Thoracic aorta endothelial cell (primary cell): ENCODE data around the gene ANGPTL8. TPM values are rescaled to one million over a fixed set of nuclear protein-coding genes. Genes with fewer than 3 reads are reported as not detected.

Source experiments
- total RNA-seq: library from RNA; depleted of rRNA; stranded (reverse); fragments of >200 nt; gene quantifications from 2 replicates; pipeline ENCODE4 v1.2.3, GENCODE V29; 2012

ANGPTL8 gene, protein sequence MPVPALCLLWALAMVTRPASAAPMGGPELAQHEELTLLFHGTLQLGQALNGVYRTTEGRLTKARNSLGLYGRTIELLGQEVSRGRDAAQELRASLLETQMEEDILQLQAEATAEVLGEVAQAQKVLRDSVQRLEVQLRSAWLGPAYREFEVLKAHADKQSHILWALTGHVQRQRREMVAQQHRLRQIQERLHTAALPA
- not detected in 2 replicates for total RNA-seq

GRCh38 chr19:11239377-11240000 lies at the start of gene ANGPTL8:
Gene ANGPTL8 (plus strand): TSS chr19:11239619. CDS start chr19:11239638, 19 bp downstream.

DNA sequence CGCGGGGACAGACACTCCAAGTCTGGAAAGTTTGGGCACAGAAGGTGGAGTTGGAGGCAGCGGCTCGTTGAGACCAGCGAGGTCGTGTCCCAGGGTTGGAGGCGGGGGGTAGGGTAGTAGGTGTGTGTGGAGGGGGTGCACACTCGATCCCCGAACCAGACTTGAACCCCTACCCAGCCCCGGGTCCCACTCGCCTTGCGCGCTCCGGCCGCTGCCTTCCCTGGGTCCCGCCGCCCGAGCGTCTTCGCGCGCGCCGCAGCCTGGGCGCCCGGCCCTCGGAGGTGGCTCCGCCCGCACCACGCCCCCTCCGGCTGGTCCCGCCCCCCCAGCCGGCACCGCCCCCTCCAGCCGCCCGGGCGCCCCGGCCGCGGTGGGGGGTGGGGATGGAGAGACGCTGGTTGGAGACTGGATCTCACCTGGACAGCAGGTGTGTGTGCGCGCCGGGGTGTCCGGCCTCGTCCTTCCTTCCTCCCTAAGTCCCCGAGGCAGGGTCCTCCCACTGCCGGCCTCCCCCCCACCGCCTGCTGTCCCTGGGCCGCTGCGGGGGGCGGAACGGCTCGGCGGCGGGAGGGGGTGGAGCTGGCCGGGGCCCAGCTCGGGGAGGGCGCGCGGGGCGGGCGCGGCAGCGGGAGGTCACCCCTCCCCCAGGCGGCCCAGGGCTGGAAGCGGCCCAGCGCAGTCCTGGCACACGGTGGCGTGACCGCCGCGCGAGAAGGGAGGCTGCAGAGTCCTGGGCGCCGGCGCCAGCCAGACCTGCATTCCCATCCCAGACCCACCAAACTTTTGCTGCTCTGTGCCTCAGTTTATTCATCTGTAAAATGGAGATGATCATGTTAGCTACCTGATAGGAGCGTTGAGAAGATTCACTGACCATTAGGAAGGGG lies 41.9 kb upstream of the ANGPTL8 start, which contains the start of gene KANK2:
Gene KANK2, minus strand, starts transcription at position 255 of the 884 bp plus-strand sequence. CDS start 3,034 bp downstream, outside the sequence.

GRCh38 chr19:11261971-11262839 lies 22.8 kb downstream of the ANGPTL8 start, which contains the start of gene DOCK6:
Gene DOCK6 (minus strand): TSS chr19:11262524. CDS start chr19:11262440, 84 bp downstream.

Other genes starting within 250 kb of the ANGPTL8 start
- 93.1 and 179 TPM in 2 replicates for gene LDLR, start 150.2 kb upstream of the ANGPTL8 start, total RNA-seq
- 53.2 and 79.5 TPM in 2 replicates for gene SPC24, start 83.8 kb upstream of the ANGPTL8 start, total RNA-seq
- gene KANK2, start 42.1 kb upstream of the ANGPTL8 start, total RNA-seq: 53.1 and 70.1 TPM in 2 replicates
- gene DOCK6, start 22.9 kb downstream of the ANGPTL8 start, total RNA-seq: 113 and 160 TPM in 2 replicates
- not detected in 2 replicates for gene TSPAN16, start 56.5 kb downstream of the ANGPTL8 start, total RNA-seq
- 44.4 and 51.0 TPM in 2 replicates for gene RAB3D, start 100.0 kb downstream of the ANGPTL8 start, total RNA-seq
- gene TMEM205, start 106.6 kb downstream of the ANGPTL8 start, total RNA-seq: 97.9 and 112 TPM in 2 replicates
- 7.6 and 9.6 TPM in 2 replicates for gene CCDC159, start 106.9 kb downstream of the ANGPTL8 start, total RNA-seq
- gene PLPPR2, start 115.8 kb downstream of the ANGPTL8 start, total RNA-seq: 10.0 and 11.3 TPM in 2 replicates
- 0.80 and 1.2 TPM in 2 replicates for gene SWSAP1, start 135.0 kb downstream of the ANGPTL8 start, total RNA-seq
- gene EPOR, start 144.7 kb downstream of the ANGPTL8 start, total RNA-seq: 7.7 and 9.0 TPM in 2 replicates
- gene RGL3, start 179.7 kb downstream of the ANGPTL8 start, total RNA-seq: 2.9 and 3.9 TPM in 2 replicates
- gene ODAD3, start 195.5 kb downstream of the ANGPTL8 start, total RNA-seq: 0.50 TPM in 1 of 2 replicates, not detected in the other
- gene PRKCSH, start 196.0 kb downstream of the ANGPTL8 start, total RNA-seq: 120 and 121 TPM in 2 replicates
- not detected in 2 replicates for gene ELAVL3, start 241.4 kb downstream of the ANGPTL8 start, total RNA-seq